Astrocyte (in vitro differentiated cells and primary cell): ENCODE measurements around the gene KRCC1.

Experiments used
- CTCF ChIP-seq: IDR thresholded peaks from 2 replicates; pipeline ENCODE4 v1.5.1; 2011; ENCODE audit warnings: low read depth, mild to moderate bottlenecking, inconsistent platforms, low read length, moderate library complexity; ENCODE audit not compliant: insufficient read depth
- EZH2 ChIP-seq: IDR thresholded peaks from 2 replicates; pipeline ENCODE4 v1.6.1; 2012; ENCODE audit warnings: mild to moderate bottlenecking, low read length, inconsistent platforms; ENCODE audit not compliant: insufficient read depth

GRCh38 chr2:88054782-88055370 lies 707 bp downstream of the KRCC1 start:
- no peak for TF ChIP-seq CTCF
- no peak for TF ChIP-seq EZH2
